ENCODE measurements around the gene FAM83D.
"Not testable (repeated sequence)": the region's sequence is repeated elsewhere in the genome, so short reads cannot be mapped to it uniquely, and the experiment has no call there.

Gene FAM83D

DNA sequence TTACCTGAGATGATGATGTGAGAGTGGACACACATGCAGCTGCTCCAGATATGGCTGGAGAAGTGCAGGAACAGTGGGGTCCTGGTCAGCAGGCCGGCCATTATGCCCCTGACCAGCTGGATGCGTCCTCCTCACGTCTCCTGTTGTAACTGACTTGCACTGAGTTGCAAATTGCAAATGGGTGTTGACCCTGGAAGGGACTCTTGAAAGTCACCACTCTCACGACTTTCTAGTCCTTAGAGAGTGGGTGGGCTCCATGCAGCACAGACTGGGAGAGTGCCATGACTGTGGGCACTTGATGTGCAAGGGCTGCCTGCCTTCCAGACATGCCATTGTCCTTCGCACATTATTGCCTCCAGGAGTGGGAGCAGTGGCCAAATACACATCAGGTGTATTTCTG lies 10.8 kb downstream of the FAM83D start:
- DNase-seq = no peak

DNA sequence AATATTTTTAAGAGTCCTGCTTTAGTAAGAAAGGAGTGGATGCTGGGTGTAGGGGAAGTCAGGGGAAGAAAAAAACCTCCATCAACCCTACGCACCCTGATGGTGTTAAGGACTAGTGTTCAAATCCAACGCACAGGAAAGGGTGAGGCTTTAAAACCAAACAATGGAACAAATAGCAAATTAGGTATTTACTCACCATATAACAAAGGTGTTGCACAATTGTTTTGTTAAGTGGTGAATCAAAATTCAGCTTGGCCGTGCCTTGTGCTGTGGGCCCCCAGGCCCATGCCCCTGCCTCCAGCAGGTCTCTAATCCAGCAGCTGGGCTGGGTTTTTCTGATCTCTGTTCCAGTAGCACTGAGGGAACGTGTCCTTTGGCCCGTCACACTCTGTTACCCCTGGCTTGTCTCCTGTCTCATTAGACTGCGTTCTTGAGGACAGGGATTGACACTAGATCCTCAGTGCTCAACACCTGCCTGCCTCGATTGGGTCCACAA lies 11.8 kb downstream of the FAM83D start:
- DNase-seq = no peak

DNA sequence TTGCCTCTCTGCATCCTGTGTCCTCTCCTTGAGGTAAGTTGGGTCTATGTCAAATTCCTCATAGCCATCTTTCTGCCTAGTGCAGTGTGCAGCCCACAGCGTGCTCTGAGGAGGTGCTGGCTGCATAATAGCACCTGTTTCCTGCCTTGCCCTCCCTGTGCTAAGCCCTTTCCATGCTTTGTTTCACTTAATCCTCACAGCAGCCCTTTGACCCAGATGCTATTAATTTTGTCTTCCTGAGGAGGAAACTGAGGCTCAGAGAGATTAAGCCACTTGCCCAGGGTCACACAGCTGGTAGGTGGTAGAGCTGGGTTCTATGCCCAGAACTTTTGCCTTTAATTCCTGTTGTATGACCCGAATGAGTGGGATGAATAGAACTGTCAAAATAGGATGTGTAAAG lies 13.5 kb downstream of the FAM83D start:
- no peak for DNase-seq

DNA sequence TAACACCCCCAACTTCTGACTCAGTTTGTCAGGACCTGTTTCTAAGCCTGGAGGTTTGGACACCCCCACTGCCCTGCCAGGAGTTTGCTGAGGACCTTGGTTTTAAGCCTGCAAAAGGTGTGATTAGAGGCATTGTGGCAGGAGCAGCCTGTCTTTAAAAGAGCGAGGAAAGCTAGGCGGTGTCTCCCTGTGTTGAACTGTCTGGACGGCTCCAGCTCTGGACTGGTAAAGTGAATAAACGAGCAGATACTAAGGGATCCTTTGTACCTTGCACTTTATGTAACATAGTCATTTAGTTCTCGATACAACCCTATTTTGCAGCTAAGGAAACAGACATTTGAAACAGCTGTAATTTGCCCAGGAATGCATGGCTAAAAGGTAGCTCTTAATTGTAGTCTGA lies 14.4 kb downstream of the FAM83D start:
- no peak for DNase-seq

DNA sequence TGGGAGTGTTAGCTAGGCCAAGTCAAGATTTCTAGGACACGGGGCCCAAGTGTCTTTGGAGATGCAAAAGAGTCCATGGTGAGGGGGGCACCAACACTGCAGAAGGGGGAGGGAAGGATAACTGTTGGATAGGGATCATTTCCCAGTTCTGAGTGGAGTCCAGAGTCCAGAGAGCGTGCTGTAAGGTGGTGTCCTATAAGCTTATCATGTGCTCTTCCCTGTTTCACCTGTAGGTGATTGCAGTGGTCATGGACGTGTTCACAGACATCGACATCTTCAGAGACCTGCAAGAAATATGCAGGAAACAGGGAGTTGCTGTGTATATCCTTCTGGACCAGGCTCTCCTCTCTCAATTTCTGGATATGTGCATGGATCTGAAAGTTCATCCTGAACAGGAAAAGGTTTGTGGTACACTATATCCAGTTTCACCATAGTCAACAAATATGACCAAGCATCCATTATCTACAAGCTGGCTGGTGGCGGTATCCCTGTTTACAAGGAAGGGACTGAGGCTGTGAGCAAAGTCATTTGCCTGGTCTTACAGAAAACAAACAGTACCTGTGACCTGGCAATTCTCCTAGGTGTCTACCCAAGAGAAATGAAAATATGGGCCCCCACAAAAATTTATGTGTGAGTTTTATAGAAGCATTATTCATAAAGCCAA lies 15.6 kb downstream of the FAM83D start:
- DNase-seq = no peak

DNA sequence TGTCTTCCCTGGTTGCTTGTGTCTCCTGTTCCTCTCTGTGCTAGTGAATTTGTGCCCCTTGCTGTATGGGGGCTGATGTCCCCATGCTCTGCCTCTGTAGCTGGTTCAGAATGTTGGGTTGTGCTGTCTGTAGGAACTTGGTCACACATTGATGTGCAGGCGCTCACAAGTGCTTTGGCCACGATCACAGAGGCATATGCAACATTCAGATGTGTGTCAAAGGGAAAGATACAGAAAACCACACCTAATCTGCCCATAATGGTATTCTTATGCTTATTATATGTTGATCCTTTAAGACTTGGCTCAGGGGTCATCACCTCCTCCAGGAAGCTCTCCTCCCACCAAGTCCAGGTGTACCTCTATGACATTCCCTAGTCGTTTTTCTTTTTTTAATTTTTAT lies 18.8 kb downstream of the FAM83D start:
- DNase-seq = no peak

DNA sequence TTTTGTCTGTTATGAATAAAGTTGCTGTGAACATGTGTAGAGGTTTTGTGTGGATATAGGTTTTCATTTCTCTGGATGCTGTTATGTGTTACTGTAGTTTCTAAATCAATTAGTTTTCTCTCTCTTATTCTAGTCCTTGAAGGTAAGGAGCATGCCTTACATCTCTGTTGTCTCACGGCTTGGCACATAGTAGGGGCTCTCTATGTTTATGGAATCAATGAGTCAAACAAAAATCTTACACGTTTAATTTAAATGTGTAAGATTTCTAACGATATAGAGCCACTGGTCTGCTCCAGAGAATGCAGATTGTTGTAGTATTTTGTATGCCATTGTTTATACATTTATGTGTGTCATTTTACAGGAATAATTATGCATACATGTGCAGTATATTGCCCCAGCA lies 20.6 kb downstream of the FAM83D start:
- no peak for DNase-seq

DNA sequence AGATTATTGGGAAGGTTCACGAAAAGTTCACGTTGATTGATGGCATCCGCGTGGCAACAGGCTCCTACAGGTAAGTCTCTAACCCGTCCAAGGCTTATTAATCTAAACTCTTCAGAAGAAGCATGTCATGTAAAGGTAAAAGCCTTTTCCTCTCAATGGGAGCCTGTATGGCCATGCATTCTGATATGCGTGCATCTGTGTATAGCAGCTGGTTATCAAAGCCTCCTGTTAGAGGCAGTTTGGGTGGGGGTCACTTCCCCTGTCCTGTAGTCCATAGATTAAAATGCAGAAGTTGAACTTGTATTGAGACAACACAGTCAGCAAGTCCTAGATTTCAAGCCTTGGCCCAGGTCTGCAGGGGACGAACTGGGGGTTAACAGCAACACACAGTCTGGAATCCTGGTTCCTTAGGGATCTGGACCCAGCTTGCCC lies 21.7 kb downstream of the FAM83D start:
- no peak for DNase-seq

DNA sequence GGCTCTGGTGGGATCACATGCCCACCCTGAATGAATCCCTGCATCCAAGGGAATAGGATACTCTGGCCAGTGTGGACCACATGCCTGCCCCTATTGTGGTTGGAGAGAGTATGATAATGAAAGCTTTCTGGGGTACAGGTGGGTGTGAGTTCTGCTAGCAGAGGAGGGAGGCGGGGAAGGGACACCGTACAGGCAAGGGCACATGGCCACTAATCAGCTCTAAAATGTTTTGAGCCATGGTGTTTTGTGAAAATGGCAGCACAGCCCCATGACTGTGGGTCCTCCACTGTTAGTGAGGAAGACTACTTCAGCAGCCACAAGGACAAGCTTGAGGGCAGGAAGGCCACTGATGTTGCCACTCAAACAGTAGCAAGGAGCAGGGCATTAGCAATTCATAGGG lies 24.0 kb downstream of the FAM83D start:
- DNase-seq = no peak

DNA sequence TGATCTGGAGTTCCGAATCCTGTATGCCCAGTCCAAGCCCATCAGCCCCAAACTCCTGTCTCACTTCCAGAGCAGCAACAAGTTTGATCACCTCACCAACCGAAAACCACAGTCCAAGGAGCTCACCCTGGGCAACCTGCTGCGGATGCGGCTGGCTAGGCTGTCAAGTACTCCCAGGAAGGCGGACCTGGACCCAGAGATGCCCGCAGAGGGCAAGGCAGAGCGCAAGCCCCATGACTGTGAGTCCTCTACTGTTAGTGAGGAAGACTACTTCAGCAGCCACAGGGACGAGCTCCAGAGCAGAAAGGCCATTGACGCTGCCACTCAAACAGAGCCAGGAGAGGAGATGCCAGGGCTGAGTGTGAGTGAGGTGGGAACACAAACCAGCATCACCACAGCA lies 25.4 kb downstream of the FAM83D start:
- DNase-seq = no peak

DNA sequence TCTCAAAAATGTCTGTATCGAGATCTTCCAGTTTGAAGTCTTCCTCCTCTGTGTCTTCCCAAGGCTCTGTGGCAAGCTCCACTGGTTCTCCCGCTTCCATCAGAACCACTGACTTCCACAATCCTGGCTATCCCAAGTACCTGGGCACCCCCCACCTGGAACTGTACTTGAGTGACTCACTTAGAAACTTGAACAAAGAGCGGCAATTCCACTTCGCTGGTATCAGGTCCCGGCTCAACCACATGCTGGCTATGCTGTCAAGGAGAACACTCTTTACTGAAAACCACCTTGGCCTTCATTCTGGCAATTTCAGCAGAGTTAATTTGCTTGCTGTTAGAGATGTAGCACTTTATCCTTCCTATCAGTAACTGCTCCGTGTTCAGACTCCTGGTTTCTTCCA lies 25.9 kb downstream of the FAM83D start:
- no peak for DNase-seq

DNA sequence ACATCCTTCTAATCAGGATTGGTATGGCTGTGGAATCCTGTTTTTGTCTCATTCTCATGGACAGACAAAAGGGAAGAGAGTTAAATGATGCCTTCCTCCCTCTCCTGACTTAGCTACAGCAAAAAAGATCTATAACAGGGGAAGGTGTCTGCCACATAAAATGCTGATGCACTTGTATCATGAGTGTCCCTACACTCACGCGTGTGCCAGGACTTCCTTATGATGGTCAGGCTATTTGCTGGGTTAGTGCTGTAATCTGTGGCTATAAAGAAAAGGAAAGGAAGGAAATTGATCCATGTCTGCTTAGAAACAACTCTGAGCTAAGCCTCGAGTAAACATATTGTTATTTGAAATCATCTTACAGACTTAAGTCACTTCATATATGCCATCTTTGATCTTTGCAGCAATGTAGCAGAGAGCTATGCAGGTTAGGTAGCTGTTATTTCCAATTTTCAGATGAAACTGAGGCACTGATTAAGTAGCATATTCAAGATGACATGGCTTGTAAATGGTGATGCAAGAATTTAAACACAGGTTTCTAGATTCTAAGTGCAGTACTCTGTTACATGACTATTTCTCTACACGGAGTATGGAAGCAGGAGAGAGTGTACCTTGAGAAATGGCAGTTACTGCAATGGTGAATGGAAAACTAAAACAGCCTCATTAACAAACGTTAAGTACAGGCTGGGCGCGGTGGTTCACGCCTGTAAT lies 27.6 kb downstream of the FAM83D start:
- no peak for DNase-seq

DNA sequence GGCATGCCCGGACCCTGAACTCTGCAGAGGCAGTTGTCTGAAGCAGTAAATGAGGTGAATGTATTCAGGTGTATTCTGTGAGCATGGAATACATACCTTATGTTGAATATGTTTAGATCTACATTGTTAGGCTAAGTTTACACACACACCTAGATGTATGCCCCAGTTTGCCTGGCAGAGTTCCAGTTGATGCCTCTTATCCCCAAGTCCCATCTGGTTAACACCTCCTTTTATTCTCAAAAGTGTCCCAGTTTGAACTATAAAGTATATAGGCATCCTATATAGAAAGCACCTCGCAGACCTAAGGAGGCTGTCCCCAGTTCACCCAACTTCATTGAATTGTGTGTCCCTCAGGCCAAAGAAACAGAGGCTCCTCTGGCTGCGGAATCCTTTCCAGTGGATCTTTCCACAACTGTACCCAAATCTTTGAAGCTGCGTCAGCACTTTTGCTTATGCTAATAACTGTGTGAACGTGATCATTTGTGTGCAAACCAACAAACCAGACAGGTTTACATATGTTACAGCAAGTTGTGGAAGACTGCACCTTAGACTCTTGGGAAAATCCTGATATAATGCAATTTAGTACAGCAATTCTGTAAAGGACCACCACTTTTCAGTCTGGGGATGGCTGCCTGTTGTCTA lies 31.1 kb downstream of the FAM83D start:
- no peak for DNase-seq

DNA sequence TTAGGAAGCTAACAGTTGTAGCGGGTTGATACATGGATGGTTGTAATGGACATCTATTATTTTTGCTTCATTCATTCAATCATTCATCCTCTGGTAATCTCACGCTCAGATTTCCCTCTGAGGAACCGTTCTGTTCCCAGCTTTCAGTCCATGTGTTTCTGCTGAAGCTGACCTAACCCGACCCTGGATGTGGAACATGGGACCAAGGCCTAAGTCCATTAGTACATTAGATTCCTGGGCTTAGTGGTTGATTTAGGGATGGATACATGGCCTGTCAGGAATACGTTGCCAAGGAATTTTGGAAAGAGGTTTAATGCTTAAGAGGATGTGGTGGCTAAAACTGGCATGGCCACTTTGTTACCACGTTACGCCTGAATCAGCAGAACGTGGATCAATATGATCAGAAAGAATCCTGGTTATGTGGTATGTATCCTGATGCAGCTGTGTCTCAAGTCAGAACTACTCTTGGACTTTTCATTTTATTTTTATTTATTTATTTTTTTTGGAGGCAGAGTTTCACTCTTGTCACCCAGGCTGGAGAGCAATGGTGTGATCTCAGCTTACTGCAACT lies 31.8 kb downstream of the FAM83D start:
- DNase-seq = no peak

DNA sequence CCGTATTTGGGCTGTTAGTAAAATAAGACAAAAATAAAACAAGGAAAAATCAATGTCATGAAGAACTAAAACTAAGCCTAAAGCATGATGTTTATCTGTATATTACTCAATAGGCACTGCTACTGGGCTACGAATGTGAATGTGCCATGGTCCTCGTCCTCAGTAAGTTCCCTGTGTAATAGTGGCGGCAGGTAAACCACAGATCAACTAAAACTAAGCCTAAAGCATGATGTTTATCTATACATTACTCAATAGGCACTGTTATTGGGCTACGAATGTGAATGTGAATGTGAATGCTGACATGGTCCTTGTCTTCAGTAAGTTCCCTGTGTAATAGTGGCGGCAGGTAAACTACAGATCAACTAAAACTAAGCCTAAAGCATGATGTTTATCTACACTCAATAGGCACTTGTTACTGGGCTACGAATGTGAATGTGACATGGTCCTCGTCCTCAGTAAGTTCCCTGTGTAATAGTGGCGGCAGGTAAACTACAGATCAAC lies 34.0 kb downstream of the FAM83D start:
- DNase-seq = not testable (repeated sequence)

DNA sequence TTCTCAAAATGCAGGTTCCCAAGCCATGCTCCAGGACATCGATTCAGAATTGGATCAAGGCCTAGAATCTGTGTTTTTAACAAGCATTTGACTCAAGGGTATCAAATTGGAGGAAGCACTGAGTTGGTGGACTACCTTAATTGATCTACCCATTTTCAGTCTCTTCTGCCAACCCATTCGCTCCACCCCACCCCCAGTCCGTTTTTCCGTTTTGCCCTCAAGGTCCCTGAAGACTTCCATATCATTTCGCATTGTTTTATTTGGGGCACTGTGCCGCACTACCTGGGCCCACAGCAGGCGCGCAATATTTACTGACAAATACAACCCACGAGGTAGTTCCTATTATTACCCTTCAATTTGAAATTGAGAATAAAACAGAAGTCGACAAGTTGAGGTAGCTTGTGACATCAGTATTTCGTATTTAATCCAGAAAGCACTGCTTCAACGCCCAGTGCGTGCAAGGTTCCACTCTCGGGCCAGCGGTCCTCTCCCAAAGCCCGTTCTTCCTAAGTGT lies 35.4 kb downstream of the FAM83D start:
- DNase-seq = no peak

DNA sequence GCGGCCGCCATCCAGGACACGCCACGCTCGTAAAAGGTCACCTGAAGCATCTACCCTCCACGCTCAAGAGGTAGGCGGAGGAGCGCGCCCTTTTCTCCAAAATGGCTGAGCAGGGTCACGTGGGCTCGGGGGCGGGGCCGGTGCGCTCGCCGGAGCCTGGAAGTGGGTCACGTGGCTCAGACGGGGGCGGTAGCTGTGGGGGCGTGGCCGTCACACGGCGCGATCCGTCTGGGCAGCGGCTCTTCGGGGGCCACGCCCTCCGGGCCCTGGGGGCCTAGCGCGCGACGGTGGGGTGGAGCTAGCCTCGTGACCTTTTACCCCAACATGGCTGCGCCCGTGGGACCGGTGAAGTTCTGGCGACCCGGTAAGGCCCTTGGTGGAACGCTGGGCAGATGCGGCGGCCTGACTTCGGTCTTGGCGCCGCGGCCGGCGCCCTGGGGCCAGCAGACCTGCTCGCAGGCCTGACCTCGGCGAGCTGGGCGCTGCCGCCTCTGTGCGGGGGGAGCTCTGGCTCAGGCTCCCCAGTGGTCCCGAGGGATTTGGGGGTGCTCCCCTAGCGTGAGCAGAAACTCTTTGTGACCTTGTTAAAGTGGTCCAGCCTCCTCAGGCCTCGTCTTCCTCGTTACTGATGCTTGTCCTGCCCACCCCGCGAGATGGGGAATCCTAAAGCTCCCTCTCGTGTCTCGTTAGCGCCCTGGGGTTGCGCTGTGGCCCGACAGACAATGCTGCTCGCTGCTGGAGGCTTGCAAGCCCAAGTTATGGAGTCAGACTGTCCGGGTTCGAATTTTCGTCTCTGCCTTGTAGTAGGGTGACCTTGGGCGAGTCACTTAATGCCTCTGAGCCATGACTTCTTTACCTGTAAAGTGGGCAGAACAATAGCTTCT lies 36.1 kb downstream of the FAM83D start, which contains the start of gene DHX35:
DHX35 (plus strand) TSS at position 301 of the 884 bp plus-strand sequence; CDS start at position 325, 24 bp downstream.
- DNase-seq = peak; percentile 98 to 99

DNA sequence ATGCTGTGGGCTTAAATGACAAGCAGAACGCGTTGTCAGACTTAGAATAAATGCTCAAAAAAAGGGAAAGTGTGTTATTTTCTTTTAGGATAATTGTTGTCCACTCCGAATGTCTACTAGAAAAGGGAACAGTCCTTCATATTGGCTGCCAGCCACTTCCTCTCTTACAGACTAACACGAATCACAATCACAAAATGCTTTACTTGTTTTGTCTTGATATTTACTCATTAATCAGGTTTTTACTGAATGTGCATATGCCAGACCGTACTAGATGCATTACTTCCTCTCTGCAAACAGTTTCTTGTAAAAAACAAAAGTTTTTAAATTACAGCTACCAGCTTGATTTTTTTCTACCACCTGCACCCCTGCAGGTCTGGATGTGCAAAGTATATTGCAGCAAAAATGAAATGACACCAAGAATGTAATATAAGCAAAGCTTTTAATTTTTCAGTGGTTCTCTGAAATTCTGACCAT lies 36.7 kb downstream of the FAM83D start:
- DNase-seq = no peak

DNA sequence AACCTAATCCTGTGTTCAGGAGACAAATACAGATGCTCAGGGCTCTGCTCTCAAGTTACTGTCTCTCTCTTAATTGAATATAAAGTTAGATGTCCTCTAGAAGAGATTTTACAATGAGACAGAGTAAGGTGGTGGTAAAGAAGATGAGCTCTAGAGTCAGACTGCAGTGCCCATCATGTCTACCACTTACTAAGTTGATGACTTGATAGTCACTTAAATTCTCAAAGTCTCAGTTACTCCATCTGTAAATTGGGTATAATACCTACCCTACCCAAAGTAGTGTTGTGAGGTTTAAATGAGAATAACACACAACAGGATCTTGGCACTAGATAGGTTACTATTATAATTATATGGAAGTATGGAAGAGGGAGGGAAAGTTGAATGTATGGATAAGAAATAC lies 37.5 kb downstream of the FAM83D start:
- no peak for DNase-seq

DNA sequence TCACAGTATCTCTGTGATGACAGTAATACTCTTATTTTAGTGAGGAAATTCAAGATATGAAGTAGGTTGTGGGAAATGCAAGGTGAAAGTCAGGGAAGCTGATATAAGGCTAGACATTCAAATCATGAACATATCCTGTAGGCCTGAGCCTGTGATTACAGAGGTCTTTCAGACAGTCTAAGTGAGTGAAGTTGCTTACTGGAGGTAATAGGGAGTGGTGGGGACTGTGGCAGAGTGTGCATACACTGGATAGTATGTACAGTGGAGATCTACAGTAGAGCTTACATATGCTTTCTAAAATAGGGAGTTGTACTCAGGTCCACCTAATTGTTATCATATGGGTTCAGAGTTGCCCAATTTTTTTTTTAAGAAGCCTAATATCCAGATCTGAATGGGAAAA lies 39.0 kb downstream of the FAM83D start:
- no peak for DNase-seq

DNA sequence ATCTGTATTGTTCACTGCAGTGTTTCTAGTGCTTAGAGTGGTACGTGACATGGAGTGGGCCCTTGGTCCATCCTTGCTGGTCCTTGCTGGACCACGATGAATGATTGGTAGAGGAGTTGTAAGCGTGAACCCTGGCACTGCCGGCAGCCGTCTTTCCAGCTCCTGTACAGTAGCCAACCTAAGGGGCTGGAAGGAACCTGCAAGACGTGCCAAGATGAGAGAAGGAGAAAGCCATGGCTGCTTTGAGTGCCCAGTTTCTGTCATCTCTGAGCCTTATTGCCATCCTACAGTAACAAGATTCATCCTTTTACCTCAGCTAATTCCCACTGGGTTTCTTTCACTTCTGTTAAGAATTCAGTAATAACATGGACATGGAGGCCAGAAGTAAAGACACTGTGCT lies 41.9 kb downstream of the FAM83D start:
- DNase-seq = no peak

DNA sequence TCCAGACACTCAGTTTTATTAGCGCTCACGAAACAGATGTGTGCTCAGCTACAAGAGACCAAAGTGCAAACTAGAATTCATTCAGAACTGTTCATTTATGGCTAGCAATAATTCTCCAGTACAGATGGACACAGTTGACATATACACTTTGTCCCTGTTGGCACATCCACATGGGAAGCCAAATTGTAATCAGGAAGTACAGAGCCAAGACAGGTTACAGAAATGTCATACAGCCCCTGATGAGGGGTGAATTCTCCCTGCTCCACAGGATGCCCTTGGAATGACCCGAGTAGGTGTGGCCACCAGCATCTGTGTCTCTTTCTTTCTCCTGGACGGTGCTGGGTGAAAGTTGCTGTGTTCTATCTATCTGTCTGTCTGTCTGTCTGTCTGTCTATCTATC lies 43.5 kb downstream of the FAM83D start:
- no peak for DNase-seq
